NCI-H2171 (cell line): ENCODE measurements around the gene UNC50.
"Not testable (repeated sequence)": the region's sequence is repeated elsewhere in the genome, so short reads cannot be mapped to it uniquely, and the experiment has no call there.

Experiments
- DNase-seq: peaks from one replicate; lab custom pipeline; 2025; lab: John Stamatoyannopoulos, UW

The UNC50 gene

DNA sequence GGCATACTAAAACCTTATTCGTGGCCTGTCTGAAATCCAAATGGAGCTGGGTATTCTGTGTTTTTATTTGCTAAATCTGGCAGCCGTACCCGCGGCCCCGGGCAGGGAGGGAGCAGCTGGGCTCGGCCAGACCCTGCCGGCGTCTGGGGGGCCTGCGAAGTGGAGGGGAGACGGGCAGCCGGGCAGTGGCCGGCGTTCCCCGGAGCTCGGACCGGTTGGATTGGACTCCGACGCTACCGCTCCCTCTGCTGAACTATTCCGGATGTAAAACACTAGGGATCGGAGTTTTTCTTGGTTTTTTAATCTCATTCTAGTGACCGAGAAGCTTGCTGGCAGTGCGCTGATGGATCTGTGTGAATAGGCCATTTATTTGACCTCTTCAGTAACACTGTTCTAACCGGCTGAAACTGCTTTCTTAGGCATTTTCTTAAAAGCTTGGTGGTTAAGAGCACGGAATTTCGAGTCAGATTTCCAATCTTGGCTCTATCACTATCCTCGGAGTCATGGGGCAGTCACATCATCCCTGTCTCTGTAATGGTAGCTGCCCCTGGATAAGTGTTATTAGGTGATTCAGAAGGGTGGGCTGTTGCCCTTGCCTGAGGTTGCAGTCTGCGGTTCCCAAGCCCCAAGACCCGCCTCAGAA is 694 bp downstream of the UNC50 start:
- DNase-seq, result no peak

DNA sequence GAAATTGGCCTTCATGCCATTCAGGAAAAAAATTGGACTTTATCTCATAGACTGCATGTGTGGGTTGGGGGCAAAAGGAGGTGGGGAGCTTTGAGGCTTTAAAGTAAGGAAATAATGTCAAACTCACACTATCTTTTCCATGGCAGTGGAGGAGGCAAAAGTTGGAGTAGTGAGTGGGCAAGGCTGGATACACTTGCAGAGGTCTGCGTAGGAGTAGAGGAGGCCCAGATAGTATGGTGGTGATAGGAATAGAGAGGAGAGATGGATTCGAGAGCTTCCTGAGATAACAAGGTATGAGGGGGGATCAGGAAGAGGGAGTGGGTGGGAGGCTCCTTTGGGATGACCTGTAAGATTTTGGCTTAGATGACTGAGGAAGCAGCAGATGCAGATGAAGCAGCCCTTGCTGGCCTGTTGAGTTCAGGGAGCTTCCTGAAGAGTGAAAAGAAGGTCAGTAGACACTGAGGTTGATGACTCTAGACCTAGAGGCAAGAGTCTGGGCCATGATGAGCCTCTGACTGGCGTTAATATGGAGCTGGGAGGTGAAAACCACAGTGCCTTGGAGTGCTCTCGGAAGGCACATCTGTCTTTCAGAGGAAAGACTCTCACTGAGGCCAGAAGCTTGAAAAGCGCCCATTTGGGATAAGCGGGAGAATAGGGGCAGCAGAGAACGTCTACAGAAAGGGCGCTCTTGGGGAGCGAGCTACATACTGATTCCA is 5.8 kb downstream of the UNC50 start:
- no peak for DNase-seq

DNA sequence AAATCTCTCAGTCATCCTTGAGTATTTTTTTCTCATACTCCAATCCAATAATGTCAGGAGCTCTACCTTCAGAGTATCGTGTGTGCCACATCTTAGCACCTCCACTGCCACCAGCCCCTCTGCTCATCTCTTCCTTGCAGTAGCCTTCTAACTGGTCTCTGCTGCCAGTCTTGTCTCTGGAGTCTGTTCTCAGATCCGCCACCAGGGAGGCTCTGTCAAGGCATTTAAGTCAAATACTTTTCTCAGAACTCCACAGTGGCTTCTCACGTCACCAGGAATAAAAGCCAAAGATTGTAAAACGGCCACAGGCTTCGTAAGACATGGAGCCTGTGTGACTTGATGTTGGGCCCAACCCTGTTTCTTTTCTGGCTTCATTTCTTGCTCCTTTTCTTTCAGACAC is 7.1 kb downstream of the UNC50 start:
- no peak for DNase-seq

DNA sequence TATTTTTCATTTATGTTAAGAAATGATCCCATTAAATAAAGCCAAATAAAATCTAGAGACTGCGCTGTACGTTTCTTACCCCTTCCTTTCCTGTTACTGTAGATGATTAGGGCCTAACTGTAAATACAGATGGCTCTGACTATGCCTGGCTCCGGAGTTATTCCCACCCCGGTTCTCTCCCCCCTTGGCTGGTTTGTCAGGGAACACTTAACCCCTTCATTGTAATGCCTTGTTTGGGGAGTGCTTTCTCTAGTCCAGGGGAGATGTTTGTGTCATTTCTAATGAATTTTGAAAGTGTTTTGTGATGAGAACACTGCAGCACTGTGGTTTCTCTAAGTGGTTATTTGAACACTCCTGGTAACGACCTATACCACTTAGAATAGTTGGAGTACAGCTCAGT is 8.8 kb downstream of the UNC50 start:
- no peak for DNase-seq

DNA sequence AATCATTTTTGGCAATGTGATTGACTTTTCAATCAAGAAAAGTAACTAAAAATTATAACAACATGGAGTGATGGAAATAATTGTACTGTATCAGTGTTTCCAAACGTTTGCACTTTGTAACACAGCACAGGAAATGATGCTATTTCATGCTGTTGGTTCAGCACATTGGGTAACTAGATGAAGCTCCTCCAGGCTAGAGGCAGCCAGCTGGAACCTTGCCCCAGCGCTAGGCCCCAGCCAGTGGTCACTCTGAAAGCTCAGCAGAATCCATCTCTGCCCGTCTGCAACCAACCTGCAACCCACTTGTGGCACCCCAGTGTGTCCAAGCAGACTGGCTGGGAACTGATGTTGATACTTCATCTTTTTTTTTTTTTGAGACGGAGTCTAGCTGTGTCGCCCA is 15.3 kb downstream of the UNC50 start:
- DNase-seq, result no peak

DNA sequence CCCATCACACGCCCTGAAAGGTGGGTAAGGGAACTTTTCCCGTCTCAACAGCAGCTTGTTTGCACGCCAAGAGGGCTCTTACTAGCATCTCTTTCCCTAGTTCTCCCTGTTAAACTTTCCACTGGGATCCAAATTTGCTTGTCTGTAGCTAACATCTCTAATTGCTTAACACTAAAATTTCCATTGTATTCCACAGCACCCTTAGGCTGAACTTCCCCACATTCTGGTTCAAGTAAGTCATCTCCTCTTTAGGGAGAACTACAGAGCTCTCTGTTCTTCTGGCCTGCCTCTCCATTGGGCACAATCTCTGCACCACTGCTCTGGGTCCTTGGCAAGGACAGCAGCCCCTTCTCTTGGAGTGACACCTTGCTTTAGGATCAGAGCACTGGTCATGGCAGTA is 24.0 kb downstream of the UNC50 start:
- no peak for DNase-seq

DNA sequence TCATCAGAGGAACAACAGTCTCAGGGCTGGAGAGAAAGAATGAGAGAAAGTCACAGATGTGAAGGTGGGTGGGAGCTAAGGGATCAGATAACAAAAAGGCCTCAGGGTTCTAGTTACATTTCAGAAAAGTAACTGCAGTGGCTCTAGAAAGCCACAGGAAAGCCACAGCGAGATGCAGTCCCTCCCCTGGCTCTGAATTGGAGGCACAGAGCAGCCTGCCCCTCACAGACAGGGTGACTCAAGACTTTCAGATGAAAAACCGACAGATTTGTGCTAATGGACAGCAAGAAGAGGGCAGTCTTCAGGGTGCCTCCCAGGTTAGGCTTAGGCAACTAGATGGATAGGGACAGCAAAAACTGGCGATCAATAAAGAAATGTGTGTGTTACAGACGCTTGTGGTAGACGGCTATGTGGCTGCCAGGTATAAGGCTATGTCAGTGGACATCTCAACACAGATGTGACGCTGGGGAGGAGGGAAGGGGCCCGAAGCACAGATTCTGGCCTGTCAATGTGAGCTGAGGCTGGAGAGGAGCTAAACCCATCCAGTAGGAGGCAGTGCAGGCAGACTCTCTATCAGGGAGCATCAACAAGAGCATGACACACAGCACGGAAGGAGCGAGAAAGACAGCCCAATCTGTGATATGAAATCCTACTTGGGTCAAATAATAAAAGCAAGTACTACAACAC is 26.2 kb downstream of the UNC50 start:
- no peak for DNase-seq

DNA sequence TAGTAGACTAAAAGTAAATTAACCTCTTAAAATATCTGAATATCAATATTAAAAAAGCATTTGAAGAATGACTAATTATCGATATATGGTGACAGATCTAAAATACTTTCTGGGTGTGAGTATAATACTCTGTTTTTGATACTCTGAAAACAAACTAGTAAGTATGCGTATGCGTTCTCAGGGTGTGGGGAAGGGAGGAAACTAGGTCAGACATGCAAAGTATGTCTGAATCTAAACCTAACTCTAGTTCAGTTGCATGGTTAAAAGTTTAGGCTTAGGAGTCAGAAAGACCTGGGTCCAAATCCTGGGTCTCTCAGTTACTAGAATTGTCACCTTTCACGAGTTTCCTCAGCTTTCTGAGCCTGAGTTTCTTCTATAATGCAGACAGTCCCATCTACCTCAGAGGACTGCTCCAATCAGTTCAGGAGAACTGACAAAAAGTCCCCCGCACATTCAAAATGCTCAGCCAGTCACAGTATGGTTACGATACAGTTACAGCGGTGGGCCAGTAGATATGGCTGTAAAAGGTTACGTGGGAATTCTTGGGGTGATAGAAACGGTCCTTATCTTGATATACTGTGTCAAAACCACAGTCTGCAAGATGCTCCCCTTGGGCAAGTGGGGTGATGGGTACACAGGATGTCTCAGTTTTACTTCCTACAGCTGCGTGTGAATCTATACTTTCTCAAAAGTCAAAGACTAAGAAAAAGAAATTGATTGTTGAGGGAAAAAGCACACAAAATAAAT is 29.2 kb downstream of the UNC50 start:
- no peak for DNase-seq

DNA sequence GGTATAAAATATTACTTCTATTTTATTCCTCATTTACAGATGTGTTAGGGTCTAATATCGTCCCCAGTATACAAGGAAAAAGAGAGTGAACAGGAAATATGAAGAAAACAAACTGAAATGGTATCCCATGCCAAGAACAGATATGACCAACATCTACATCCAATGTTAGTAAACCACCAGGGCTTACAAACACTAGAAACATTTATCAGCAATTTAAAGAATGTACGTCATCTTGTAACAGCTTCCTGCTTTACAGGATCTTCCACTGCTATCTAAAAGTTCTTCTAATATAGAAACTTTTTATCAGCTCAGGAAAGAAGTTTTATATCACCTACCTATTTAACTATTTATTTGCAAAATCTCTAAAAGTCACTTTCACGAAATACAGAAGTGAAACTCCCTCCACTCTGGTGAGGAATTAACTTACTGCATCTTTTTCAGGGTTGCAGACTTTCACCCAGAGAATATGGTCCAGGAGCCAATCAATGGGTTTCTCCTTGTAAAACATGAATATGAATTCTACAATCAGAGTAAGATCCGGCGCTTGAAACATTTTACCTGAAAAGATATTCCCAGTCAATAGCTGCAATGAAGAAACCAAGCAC is 35.2 kb downstream of the UNC50 start:
- DNase-seq, result no peak

DNA sequence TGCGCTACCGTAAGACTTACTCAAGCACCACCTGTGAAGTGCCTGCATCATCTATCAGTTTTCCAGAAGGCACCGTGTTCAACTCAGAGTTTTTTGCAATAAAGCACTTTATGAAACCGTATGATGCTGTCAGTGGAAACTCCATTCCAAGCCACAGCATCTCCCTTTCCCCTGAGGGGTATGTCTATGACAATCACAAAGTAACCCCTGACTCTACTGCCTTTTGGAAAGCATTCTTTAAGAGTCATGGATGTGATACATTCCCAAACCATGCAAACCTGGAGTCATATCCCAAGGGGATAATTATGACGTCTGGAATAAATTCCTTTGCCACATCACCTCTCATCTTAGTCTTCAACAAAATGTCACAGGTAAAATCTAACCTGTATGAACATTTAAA is 39.2 kb downstream of the UNC50 start:
- no peak for DNase-seq

DNA sequence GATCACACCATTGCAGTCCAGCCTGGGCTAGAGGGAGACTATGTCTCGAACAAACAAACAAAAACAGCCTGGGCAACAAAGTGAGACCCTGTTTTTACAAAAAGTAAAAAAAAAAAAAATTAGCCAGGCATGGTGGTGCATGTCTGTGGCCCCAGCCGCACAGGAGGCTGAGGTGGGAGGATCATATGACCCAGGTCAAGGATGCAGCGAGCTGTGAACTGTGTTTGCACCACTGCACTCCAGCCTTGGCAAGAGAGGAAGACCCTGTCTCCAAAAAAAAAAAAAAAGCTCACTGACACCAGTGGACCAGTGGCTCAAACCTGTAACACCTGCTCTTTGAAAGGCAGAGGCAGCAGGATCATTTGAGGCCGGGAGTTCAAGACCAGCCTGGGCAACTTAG is 40.1 kb downstream of the UNC50 start:
- DNase-seq, result no peak

DNA sequence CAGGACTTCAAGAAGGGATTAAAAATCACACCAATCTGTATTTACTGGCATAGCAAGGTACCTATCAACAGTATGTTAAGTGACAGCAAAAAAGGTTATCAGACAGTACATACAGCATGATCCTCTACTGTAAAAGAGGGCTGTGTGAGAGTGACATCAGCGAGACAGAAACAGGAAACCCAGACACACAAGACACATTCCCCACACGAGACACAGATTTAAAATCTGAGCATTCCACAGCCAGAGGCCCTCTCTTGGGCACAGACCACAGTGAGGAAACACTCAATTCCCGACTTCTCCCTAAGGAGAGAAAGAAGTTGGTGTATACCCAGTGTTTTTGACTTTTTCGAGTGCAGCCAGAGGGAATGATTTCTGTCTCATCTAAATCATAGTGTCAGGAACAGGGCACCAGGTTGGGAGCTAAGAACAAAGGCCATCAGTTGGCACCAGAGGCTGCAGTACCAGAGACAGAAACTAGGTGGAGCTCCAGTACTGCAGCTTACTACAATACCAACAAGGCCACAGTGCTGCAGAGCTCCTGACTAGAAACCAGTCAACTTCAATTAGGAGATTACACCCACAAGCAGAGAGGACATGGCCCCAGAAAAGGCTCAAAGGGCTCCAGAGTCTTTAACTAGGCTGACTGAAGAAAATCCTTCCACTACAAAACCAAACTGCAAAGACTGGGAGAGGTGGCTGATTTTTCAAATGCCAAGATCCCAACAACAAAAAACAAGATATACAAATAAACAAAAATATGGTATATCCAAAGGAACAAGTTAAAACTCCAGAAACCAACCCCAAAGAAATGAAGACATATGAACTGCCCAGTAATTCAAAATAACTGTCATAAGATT is 41.0 kb downstream of the UNC50 start:
- peak; percentile 12 for DNase-seq

DNA sequence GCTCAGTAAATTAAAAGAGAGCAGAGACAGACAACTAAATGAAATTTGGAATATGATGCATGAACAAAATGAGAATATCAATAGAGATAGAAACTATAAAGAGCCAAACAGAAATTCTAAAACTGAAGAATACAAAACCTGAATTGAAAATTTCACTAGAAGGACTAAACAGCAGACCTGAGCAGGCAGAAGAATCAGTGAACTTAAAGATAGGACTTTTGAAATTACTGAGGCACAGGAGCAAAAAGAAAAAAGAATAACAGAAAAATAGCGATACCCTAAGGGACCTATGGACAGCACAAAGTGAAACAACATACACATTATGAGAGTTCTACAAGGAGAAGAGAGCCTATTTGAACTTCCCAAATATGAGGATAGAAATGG is 41.6 kb downstream of the UNC50 start:
- DNase-seq, result no peak

DNA sequence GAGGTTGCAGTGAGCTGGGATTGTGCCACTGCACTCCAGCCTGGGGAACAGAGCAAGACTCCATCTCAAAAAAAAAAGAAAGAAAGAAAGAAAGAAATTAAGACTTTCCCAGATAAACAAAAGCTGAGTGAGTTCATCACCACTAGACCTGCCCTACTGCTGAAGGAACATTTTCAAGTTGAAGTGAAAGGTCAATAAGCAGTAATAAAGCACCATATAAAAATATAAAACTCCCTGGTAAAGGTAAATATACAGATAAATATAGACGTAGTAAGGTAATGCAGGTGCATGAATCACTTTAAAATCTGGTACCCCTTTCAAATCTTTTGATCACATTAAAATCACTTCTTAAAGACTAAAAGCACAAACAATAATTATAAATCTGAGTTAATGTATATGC is 42.6 kb downstream of the UNC50 start:
- no peak for DNase-seq

DNA sequence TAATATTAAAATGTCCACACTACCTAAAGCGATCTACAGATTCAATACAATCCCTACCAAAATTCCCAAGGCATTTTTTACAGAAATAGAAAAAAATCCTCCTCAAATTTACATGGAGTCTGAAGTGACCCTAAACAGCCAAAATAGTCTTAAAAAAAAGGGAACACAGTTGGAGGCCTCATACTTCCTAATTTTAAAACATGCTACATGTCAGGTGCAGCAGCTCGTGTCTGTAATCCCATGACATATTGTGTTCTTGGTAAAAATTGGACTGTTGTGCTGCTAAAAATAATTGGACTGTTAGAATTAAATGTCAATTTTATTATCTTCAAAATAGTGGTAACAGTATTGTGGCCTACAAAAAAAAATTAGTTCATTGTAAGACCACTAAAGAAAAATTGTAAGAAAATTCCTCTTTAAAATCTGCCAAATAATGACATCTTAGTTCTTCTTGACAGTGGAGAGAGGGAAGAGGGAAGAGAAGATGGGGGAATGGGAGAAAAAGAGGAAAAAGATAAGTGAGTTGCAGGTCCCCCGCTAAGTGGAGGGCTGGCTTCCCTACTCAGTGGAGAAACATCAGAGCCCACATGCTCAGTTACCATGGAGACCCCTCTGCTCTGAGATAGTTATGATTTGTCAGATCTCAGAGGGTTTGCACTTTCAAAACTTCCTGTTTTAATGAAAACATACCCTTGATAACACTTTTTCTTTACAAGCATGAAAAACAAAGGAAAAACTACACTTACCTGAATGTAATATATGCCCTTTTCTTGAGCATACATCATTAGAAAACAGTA is 46.5 kb downstream of the UNC50 start:
- no peak for DNase-seq

DNA sequence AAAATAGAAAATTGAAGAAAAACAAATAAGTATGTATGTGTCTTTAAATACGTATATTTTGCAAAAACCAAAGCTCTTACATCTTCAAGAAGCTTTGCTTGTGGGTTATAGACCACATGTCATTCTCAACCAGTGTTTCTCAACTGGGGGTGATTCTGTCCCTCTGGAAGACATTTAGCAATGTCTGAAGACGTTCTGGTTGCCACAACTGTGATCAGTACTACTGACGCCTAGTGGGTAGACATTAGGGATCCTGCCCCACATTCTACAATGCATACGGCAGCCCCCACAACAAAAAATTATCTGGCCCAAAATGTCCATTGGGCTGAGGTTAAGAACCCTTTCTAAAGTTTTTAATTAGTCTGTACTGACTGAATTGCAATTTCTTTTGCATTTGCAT is 48.4 kb downstream of the UNC50 start:
- DNase-seq, result no peak

DNA sequence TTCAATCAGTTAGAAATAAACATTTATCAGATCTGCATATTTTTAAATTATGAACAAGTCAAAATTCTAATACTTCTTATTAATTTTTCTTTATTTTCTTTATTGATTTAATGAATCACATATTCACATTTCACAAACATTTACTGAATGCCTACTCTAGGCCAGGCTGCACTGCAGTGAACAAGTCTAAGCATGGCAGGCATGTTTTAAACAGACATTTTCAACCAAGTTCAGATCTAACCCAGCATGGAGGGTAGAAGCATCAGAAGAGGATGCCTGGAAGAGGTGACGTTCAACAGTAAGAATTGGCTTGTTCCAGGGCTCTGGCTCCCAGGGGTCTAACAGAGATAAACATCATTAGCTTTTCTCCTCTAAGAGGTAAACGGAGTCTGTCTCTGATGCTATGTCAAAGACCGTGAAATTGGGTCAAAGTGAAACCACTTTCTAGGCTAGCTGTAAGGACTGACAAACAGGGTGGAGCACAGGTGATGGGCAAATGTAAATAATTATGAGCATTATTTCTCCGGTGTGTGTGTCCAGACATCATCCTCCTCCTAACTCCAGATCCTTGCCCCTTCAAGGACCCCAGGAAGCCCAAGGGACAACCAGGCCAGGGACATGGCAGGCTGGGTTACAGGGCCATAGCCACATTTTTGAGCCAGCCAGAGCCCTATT is 50.6 kb downstream of the UNC50 start:
- DNase-seq, result no peak

DNA sequence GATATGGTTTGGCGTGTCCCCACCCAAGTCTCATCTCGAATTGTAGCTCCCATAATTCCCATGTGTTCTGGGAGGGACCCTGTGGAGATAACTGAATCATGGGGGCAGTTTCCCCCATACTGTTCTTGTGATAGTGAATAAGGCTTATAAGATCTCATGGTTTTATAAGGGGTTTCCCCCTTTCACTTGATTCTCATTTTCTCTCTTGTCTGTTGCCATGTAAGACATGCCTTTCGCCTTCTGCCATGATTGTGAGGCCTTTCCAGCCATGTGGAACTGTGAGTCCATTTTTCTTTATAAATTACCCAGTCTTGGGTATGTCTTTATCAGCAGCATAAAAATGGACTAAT is 51.1 kb downstream of the UNC50 start:
- DNase-seq, result not testable (repeated sequence)

DNA sequence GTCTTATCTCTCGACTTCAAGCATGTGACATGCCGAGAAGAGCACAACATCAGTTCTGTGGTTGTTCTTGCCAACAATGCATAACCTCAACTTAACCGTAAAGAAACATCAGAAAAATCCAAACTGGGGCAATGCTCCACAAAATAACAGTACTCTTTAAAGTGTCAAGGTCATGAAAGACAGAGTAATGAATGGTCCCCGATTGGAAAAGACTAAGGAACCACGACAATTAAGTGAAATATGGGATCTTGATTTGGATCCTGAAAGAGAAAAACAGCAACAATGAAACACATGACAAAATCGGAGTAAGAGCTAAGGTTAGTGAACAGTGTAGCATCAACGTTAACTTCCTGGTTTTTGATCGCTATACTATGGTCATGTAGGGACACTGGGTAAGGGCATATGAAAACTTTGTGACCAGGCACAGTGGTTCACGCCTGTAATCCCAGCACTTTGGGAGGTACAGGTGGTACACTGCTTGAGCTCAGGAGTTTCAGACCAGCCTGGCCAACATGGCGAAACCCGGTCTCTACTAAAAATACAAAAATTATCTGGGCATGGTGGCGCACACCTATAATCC is 55.2 kb downstream of the UNC50 start:
- no peak for DNase-seq

DNA sequence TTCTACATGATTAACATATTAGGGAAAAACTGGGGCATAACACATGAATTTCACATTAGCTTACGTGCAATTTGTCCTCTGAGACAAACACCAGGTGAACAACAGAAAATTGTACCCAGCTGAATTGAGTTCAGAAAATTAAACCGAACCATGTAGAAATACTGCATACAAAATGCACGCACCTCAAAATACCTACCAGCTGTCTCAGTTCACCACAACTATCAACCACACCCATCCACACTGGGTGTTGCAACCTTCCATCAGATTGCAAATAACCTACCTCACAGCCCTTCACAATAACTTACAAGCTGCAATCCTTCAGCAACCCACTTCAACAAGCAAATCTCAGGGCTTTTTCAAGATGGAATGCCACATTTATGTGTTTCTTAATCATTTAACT is 55.9 kb downstream of the UNC50 start:
- DNase-seq, result no peak
